IPS-18c (cell line): ENCODE results near the gene GCC1.
A peak's percentile ranks its signal among the peaks of the same experiment; 100 is the strongest.
"Not testable (repeated sequence)": the region's sequence is repeated elsewhere in the genome, so short reads cannot be mapped to it uniquely, and the experiment has no call there.

Source experiments
- H3K4me3 ChIP-seq: 2 replicates; pipeline ENCODE4 v1.7.0; 2013; ENCODE audit warnings: low read depth, mild to moderate bottlenecking, low read length, moderate library complexity; ENCODE audit not compliant: insufficient read depth
- H3K9me3 ChIP-seq: one replicate; pipeline ENCODE4 v1.6.1; 2013; ENCODE audit warnings: mild to moderate bottlenecking, low read length, moderate library complexity; ENCODE audit not compliant: control insufficient read depth, insufficient read depth

The GCC1 gene

DNA sequence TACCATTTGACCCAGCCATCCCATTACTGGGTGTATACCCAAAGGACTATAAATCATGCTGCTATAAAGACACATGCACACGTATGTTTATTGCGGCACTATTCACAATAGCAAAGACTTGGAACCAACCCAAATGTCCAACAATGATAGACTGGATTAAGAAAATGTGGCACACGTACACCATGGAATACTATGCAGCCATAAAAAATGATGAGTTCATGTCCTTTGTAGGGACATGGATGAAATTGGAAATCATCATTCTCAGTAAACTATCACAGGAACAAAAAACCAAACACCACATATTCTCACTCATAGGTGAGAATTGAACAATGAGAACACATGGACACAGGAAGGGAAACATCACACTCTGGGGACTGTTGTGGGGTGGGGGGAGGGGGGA lies 17.4 kb downstream of the GCC1 start:
- H3K9me3 ChIP-seq, H3K4me3 ChIP-seq: not testable (repeated sequence)

- H3K9me3 ChIP-seq = no peaks in the 10 kb centered on the region
- H3K4me3 ChIP-seq = no peak overlapping the region
Observed at GRCh38 chr7:127566242-127566641, 19.2 kb downstream of the GCC1 start.

- Histone ChIP-seq H3K9me3 (no peaks in the 10 kb centered on the region), H3K4me3 (no peak overlapping the region)
Observed at GRCh38 chr7:127557803-127558202, 27.6 kb downstream of the GCC1 start.

GRCh38 chr7:127556404-127556803 lies 29.0 kb downstream of the GCC1 start:
- H3K9me3 ChIP-seq = no peaks in the 10 kb centered on the region
- no peak overlapping the region for H3K4me3 ChIP-seq

DNA sequence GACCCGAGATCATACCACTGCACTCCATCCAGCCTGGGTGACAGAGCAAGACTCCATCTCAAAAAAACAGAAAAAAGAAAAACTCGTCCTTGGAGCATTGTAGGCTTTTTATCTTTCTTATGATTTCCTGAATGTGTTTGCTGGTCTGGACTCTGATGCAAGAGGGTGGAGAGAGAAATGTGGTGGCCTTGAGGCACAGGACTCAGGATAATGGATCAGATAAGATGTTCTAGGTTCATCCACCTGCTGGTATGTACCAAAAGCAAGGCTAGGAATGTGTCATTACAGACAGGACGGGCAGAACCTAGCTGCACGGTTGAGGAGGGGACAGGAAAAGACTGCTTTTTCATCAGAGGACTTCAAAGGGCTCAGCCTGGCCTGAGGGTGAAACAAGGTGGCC lies 33.5 kb downstream of the GCC1 start:
- no peaks in the 10 kb centered on the region for H3K9me3 ChIP-seq

DNA sequence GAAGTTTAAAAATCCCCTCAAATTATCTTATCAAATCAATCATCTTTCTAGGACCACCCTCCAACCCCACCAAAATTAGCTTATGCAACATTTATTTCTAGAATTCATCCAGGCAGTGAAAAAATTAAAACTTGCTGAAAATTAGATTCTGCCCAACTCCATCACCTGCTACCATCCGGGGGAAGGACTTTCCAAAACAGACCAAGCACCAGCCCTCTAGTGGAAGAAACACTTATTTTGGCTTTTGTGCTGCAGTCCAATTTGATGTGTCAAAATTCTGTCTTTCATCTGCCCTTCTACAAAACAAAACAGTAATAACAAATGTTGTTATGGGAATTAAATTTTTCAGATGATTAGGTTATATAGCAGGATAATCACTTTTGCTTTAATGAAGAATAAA lies 35.1 kb downstream of the GCC1 start:
- H3K4me3 ChIP-seq = no peak overlapping the region
- H3K9me3 ChIP-seq = no peaks in the 10 kb centered on the region

More for the DNA sequence above, 33.5 kb downstream of the GCC1 start:
- no peak overlapping the region for H3K4me3 ChIP-seq

GRCh38 chr7:127546313-127546712 lies 39.1 kb downstream of the GCC1 start:
- Histone ChIP-seq H3K9me3 (no peaks in the 10 kb centered on the region), H3K4me3 (no peak overlapping the region)

- no peak overlapping the region for H3K4me3 ChIP-seq
- no peaks in the 10 kb centered on the region for H3K9me3 ChIP-seq
Observed at GRCh38 chr7:127541548-127541947, 43.8 kb downstream of the GCC1 start.

GRCh38 chr7:127540461-127540860 lies 44.9 kb downstream of the GCC1 start:
- not testable (repeated sequence) for H3K4me3 ChIP-seq

DNA sequence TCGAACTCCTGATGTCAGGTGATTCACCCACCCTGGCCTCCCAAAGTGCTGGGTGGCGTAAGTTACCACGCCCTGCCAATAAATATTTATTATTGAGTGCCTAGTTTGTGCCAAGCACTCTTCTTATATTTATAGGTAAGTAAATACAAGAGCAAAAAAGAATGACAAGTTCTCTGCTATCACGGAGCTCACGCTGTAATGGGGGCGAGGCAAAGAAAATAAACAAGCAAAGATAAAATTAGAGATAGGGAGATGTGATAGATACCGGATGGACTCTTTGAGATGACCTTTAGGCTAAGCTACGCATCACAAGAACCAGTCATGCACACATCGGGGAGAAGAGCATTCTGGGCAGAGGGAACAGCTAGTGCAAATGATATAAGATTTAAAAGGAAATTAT lies 46.3 kb downstream of the GCC1 start:
- H3K9me3 ChIP-seq = no peaks in the 10 kb centered on the region
- no peak overlapping the region for H3K4me3 ChIP-seq

More at GRCh38 chr7:127540461-127540860, 44.9 kb downstream of the GCC1 start:
- H3K9me3 ChIP-seq = not testable (repeated sequence)

DNA sequence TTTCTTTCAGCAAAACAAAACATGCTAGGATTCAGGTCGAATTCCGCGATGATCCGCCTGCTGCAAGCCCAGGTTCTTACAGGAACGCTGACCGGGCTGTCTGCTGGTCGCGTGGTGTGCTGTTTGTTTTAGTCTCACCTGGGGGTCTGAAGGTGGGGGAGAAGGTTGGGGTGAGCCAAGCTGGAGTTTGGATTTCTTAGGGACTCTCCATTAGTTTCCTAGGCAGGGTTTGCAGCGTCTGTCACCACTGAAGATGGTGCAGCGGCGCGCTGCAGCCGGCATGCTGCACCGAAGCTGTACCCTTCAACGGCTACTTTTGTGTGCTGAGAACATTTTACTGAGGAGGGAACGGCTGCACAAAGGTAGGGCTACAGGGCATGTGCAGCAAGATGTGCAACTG lies 48.7 kb downstream of the GCC1 start:
- peak overlapping the region; percentile 29; the same call in 1 of the 2 replicates for H3K4me3 ChIP-seq
- no peaks in the 10 kb centered on the region for H3K9me3 ChIP-seq

- no peak overlapping the region; the same call in 1 of the 2 replicates for H3K4me3 ChIP-seq
- H3K9me3 ChIP-seq = no peaks in the 10 kb centered on the region
Observed at GRCh38 chr7:127536394-127536691, 49.1 kb downstream of the GCC1 start.

- no peak overlapping the region for H3K4me3 ChIP-seq
Observed at GRCh38 chr7:127535546-127536393, 49.6 kb downstream of the GCC1 start.

DNA sequence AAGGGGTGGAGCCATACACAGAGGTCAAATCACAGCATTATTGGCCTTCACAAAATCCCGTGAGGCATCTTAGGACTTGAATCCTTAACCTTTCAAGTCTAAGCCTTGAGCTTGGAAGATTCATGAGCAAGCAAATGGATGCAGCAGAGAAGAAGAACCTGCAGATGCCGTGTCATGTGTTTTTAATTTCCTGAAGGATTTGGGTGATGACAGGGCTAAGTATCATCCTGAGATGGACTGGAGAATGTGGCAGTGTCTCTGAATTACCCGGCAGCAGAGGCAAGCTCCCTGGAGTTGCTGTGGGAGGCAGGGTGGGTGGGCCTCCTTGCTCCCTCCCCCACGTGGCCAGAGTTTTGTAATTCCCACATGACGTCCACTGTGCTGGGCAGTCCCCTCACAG lies 50.8 kb downstream of the GCC1 start:
- no peaks in the 10 kb centered on the region for H3K9me3 ChIP-seq

More at GRCh38 chr7:127535546-127536393, 49.6 kb downstream of the GCC1 start:
- no peaks in the 10 kb centered on the region for H3K9me3 ChIP-seq

GRCh38 chr7:127532736-127533135 lies 52.7 kb downstream of the GCC1 start:
- no peaks in the 10 kb centered on the region for H3K9me3 ChIP-seq
- H3K4me3 ChIP-seq = no peak overlapping the region

More for the DNA sequence above, 50.8 kb downstream of the GCC1 start:
- no peak overlapping the region for H3K4me3 ChIP-seq

GRCh38 chr7:127532151-127532550 lies 53.2 kb downstream of the GCC1 start:
- no peaks in the 10 kb centered on the region for H3K9me3 ChIP-seq
- H3K4me3 ChIP-seq = no peak overlapping the region
